ENCODE data around the gene FDX1.

DNA sequence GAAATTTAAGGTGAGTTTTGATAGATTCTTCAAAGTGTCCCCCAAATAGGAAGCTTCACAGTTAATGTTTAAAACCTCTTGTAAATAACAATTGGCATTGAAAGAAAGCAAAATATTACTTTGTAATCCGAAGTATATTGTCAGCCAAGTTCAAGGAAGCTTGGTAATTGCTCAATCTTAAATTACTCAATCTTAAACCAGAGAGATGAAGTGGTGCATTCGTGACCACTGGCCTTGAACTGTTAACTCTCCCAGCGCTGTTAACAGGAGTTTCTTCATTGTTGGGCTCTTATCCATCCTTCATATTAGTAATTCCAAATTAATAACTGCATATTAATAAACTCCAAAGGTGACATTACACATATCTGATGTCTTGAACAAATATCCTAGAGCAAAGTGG lies 20.6 kb upstream of the FDX1 start:
- TF ChIP-seq, protein P1, sequence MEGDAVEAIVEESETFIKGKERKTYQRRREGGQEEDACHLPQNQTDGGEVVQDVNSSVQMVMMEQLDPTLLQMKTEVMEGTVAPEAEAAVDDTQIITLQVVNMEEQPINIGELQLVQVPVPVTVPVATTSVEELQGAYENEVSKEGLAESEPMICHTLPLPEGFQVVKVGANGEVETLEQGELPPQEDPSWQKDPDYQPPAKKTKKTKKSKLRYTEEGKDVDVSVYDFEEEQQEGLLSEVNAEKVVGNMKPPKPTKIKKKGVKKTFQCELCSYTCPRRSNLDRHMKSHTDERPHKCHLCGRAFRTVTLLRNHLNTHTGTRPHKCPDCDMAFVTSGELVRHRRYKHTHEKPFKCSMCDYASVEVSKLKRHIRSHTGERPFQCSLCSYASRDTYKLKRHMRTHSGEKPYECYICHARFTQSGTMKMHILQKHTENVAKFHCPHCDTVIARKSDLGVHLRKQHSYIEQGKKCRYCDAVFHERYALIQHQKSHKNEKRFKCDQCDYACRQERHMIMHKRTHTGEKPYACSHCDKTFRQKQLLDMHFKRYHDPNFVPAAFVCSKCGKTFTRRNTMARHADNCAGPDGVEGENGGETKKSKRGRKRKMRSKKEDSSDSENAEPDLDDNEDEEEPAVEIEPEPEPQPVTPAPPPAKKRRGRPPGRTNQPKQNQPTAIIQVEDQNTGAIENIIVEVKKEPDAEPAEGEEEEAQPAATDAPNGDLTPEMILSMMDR (IDR thresholded peaks at IDR 0.05; ENCODE audit: poor library complexity, severe bottlenecking): no peak
- no peak for TF ChIP-seq EP300 (conservative IDR thresholded peaks at IDR 0.05; ENCODE audit: poor library complexity, severe bottlenecking)

All from neural cell (in vitro differentiated cells).